A673 (cell line): Measurements from ENCODE around the gene TMCC1. TPM values are rescaled to one million over a fixed set of nuclear protein-coding genes. Genes with fewer than 3 reads are reported as not detected.
A peak's percentile ranks its signal among the peaks of the same experiment; 100 is the strongest.

ENCODE experiments used
- BruUV-seq: library from RNA; stranded (reverse); fragments of 400-500 nt; replicated peaks from 2 replicates; lab custom pipeline; 2021; lab: Mats Ljungman, UMichigan
- CTCF ChIA-PET: fragments of 300-600 bp; sonication (Branson Sonifier 250); formaldehyde crosslinking; loops from one replicate; lab custom pipeline; 2022; ENCODE audit warnings: antibody characterized with exemption; lab: Charles Lee
- POLR2A ChIA-PET: fragments of 300-600 bp; sonication (Branson Sonifier 250); formaldehyde crosslinking; loops from one replicate; lab custom pipeline; 2022; ENCODE audit warnings: antibody characterized with exemption; ENCODE audit not compliant: low non-redundant PET; lab: Charles Lee
- DNase-seq: peaks from one replicate; pipeline ENCODE4 v3.0.0-alpha.2; 2015; ENCODE audit warnings: low spot score
- H3K27ac ChIP-seq: fragments of 200-600 bp; sonication (generic); 2 replicates; pipeline ENCODE4 v1.5.1; 2016; ENCODE audit warnings: mixed run types, low read depth, mild to moderate bottlenecking, mixed read lengths, antibody characterized with exemption, low read length; ENCODE audit not compliant: poor library complexity, severe bottlenecking
- H3K27me3 ChIP-seq: fragments of 200-600 bp; sonication (generic); replicated peaks from 2 replicates; pipeline ENCODE4 v1.6.1; 2017; ENCODE audit warnings: mixed run types, low read depth, mild to moderate bottlenecking, mixed read lengths, antibody characterized with exemption, low read length; ENCODE audit not compliant: insufficient read depth, poor library complexity
- H3K36me3 ChIP-seq: fragments of 200-600 bp; sonication (generic); 2 replicates; pipeline ENCODE4 v1.6.1; 2016; ENCODE audit warnings: mixed run types, mild to moderate bottlenecking, mixed read lengths, antibody characterized with exemption, low read length; ENCODE audit not compliant: insufficient read depth, poor library complexity, severe bottlenecking
- H3K4me1 ChIP-seq: fragments of 200-600 bp; sonication (generic); 2 replicates; pipeline ENCODE4 v1.6.1; 2017; ENCODE audit warnings: mixed run types, mild to moderate bottlenecking, mixed read lengths, antibody characterized with exemption, low read length; ENCODE audit not compliant: insufficient read depth, poor library complexity, severe bottlenecking
- H3K4me3 ChIP-seq: fragments of 200-600 bp; sonication (generic); 2 replicates; pipeline ENCODE4 v1.5.1; 2016; ENCODE audit warnings: low read depth, mixed run types, mild to moderate bottlenecking, mixed read lengths, low read length; ENCODE audit not compliant: poor library complexity, severe bottlenecking
- H3K9me3 ChIP-seq: fragments of 200-600 bp; sonication (generic); 2 replicates; pipeline ENCODE4 v1.6.1; 2016; ENCODE audit warnings: mixed run types, low read depth, mild to moderate bottlenecking, mixed read lengths, antibody characterized with exemption, low read length; ENCODE audit not compliant: poor library complexity, severe bottlenecking
- EZH2 ChIP-seq: fragments of 200-600 bp; sonication (generic); IDR thresholded peaks from 2 replicates; pipeline ENCODE4 v1.6.1; 2017; ENCODE audit warnings: borderline replicate concordance, low read depth, mild to moderate bottlenecking, mixed read lengths, antibody characterized with exemption, low read length; ENCODE audit not compliant: poor library complexity, severe bottlenecking
- intact Hi-C: fragments of 100-400 bp; cut with micrococcal nuclease; formaldehyde crosslinking; loops from one replicate; pipeline ENCODE4 v1.10.0; 2022; ENCODE audit not compliant: unreplicated experiment
- total RNA-seq: library from RNA; stranded (reverse); gene quantifications from 2 replicates; pipeline ENCODE4 v1.2.3, GENCODE V29; 2021
- TF ChIP-seq, protein P1 (sequence below): fragments of 300-800, 200-600 bp; sonication (generic); conservative IDR thresholded peaks from 2 replicates; pipeline ENCODE4 v1.5.1; 2017; ENCODE audit warnings: low read depth, mild to moderate bottlenecking, antibody characterized with exemption, low read length, moderate library complexity, mixed read lengths

The TMCC1 gene
- total RNA-seq, 1 experiment from 2014 or later = 29.4 TPM

DNA sequence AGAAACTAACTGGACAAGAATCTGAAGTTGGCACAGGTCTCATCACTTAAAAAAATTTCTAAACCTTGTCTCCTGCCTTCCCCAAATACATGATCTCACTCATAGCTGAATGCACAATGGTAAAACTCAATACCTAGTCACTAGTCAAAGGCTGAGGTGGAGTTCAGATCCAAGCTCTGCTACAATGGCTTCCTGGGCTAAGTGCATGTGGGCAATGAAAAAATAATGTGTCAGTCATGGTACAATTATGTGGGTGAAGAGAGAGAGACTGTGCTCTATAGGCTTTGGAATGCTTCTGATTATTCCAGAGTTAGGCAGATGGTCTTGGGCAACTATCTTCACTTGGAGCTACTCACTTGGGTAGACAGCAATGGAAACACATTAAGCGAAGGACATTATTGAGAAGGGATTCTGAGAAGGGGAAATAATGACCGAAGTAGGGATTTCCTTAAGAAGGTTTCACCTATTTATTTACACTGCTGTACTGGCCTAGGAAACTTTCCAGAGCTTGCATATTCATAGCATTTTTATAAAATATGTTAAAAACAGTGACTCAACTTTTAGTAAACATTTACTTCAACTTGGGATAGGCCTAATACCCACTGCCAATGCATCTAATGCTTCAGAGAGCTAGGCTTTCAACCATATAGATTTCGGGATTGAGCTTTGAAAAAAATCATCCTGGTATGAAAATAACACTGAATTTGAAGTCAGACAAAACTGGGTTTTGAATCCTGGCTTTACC lies 228.3 kb downstream of the TMCC1 start:
- no peaks in the 10 kb centered on the region for H3K9me3 ChIP-seq
- no TSS peak for BruUV-seq
- no peaks in the 10 kb centered on the region for H3K27me3 ChIP-seq
- H3K27ac ChIP-seq = no peak overlapping the region
- H3K4me3 ChIP-seq = no peak overlapping the region
- intact Hi-C loops = no loop called here
- peak; percentile 58 for DNase-seq
- peaks cover 3% of the 10 kb centered on the region for H3K36me3 ChIP-seq
- peaks cover 27% of the 10 kb centered on the region for H3K4me1 ChIP-seq
- ChIA-PET POLR2A (no interaction called here), CTCF (interaction anchor here (0.5 kb wide), 1 partner anchor 58 kb away, joined by 4 read pairs; no protein-coding TSS in a partner anchor)
- TF ChIP-seq, protein P1, sequence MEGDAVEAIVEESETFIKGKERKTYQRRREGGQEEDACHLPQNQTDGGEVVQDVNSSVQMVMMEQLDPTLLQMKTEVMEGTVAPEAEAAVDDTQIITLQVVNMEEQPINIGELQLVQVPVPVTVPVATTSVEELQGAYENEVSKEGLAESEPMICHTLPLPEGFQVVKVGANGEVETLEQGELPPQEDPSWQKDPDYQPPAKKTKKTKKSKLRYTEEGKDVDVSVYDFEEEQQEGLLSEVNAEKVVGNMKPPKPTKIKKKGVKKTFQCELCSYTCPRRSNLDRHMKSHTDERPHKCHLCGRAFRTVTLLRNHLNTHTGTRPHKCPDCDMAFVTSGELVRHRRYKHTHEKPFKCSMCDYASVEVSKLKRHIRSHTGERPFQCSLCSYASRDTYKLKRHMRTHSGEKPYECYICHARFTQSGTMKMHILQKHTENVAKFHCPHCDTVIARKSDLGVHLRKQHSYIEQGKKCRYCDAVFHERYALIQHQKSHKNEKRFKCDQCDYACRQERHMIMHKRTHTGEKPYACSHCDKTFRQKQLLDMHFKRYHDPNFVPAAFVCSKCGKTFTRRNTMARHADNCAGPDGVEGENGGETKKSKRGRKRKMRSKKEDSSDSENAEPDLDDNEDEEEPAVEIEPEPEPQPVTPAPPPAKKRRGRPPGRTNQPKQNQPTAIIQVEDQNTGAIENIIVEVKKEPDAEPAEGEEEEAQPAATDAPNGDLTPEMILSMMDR = no peak
- no peak for TF ChIP-seq EZH2

DNA sequence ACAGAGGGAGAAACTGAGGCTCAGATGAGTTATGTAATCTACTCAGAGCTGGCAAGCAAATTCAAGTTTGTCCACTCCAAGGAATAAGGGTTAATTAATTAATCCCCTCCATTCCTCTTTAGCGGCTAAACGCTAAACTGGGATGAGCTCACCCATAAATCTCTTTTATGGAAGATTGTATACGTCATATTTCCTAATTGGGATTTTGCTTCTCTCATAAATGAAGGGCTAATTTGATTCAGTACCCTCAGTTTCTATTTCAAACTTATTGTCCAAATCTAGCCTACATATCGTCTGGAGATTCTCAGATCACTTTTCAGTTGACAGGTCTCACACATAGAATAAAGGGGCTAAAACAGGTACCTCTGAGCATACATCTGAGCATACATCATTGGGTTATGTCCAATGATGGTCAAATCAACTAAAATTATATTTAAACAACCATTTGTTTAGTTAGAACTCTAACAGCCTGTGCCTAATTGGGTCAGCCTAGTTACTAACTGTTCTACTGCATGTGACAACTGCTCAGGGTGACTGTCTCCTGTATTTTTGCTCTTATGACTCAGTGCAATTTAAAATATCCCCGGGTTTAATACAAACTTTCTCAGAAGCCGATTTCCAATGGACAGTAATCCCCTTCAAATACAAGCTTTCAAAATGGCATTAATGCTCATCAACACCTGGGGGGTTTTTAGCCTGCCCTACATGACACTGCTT lies 229.4 kb downstream of the TMCC1 start:
- ChIA-PET POLR2A (no interaction called here), CTCF (no interaction called here)
- peaks cover 27% of the 10 kb centered on the region for H3K4me1 ChIP-seq
- intact Hi-C loops = no loop called here
- BruUV-seq = no TSS peak
- no peaks in the 10 kb centered on the region for H3K9me3 ChIP-seq
- TF ChIP-seq EZH2 = no peak
- TF ChIP-seq, protein P1 = no peak
- peak overlapping the region; percentile 35 for H3K27ac ChIP-seq
- no peaks in the 10 kb centered on the region for H3K36me3 ChIP-seq
- DNase-seq = no peak
- no peaks in the 10 kb centered on the region for H3K27me3 ChIP-seq
- no peak overlapping the region for H3K4me3 ChIP-seq

DNA sequence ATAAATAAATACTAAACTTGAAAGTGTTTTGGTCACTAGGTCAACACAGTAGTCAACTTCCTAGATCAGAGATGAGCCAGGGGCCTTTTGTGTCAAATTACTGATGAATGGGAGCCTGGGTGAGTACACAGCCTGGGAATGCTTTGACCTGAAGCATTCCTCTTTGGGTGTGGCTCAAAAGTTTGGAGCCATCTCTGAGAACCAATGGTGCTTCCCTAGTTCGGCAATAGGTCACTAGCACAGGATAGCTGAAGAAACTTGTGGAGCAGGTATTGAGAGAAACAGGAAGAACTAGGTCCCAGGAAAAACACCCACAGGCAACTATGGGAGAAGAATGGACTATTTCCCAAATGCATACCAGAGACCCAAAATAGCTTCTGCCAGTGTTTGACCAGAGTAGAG lies 230.5 kb downstream of the TMCC1 start:
- no TSS peak for BruUV-seq
- H3K27me3 ChIP-seq = no peaks in the 10 kb centered on the region
- no peak for TF ChIP-seq EZH2
- TF ChIP-seq, protein P1 = no peak
- POLR2A ChIA-PET = no interaction called here
- DNase-seq = no peak
- H3K9me3 ChIP-seq = no peaks in the 10 kb centered on the region
- CTCF ChIA-PET = no interaction called here
- H3K4me1 ChIP-seq = peaks cover 30% of the 10 kb centered on the region
- intact Hi-C loops = no loop called here
- H3K4me3 ChIP-seq = no peak overlapping the region
- H3K36me3 ChIP-seq = no peaks in the 10 kb centered on the region
- H3K27ac ChIP-seq = no peak overlapping the region
